AG10803 (cell line): ENCODE data around the gene C3orf20.

Experiments used
- DNase-seq: peaks from one replicate; pipeline ENCODE4 v3.0.0; 2010; ENCODE audit warnings: low read depth
- H3K4me3 ChIP-seq: 2 replicates; pipeline ENCODE4 v1.5.1; 2011; ENCODE audit warnings: mild to moderate bottlenecking, low read length, control low read depth
- CTCF ChIP-seq: conservative IDR thresholded peaks from 2 replicates; pipeline ENCODE4 v1.5.1; 2011; ENCODE audit warnings: mild to moderate bottlenecking, low read length, control low read depth, inconsistent platforms

The C3orf20 gene

DNA sequence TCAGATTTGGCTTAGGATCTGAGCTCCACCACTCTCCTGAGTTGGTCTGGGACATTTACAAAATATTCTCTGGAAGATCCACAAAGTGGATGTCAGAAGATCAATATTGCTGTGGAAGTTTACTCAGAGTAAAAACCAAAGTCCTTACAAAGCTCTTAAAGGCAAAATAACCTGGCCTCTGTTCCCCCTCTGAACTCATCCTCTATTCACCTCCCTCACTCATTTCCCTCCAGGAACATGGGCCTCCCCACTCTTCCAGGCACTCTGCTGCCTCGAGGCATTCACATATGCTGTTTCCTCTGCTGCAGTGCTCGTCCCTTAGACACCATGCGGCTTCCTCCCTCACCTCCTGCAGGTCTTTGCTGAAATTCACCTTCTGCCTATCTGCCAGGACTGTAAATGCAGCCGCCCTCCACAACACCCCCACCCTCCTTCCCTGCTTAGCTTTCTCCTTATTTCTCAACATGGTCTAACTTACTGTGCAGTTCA, 42.5 kb upstream of the C3orf20 start:
- TF ChIP-seq CTCF = no peak
- H3K4me3 ChIP-seq = no peak overlapping the region
- no peak for DNase-seq

- no peak for DNase-seq
- no peak overlapping the region for H3K4me3 ChIP-seq
- TF ChIP-seq CTCF = no peak
Observed at GRCh38 chr3:14633417-14633816, 41.5 kb upstream of the C3orf20 start.

- DNase-seq = peak; percentile 49
- TF ChIP-seq CTCF = peak; percentile 63
- H3K4me3 ChIP-seq = no peak overlapping the region
Observed at GRCh38 chr3:14633819-14634424, 41.0 kb upstream of the C3orf20 start.

GRCh38 chr3:14634763-14635400, 40.1 kb upstream of the C3orf20 start:
- TF ChIP-seq CTCF = no peak
- H3K4me3 ChIP-seq = no peak overlapping the region
- no peak for DNase-seq

DNA sequence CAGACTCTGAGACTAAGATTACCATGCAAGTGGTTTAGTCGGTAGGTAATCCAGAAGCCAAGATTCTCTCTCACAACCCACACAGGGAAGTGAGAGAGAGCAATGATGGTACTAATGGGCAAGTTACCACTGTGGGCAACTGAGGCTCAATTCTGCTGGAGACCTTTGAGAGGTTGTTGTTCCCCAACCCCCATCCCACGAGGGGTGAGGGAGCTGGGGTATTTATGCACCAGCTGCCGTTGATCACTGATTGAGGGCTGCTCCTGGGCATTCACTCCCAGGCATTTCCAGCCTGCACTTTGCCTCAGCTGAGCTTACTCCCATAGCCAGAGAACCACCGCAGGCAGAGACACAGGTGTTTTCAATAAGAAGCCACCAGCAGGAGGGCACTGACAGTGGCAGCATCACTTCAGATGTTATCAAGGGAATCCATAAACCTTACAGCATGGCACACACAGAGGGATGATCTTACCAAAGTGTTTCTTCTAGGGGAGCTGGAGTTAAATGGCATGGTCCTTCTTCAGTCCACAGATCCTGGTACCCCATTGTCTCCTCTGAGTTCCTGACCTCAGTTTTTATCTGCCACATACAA, 38.3 kb upstream of the C3orf20 start:
- DNase-seq = no peak
- H3K4me3 ChIP-seq = no peak overlapping the region
- no peak for TF ChIP-seq CTCF

DNA sequence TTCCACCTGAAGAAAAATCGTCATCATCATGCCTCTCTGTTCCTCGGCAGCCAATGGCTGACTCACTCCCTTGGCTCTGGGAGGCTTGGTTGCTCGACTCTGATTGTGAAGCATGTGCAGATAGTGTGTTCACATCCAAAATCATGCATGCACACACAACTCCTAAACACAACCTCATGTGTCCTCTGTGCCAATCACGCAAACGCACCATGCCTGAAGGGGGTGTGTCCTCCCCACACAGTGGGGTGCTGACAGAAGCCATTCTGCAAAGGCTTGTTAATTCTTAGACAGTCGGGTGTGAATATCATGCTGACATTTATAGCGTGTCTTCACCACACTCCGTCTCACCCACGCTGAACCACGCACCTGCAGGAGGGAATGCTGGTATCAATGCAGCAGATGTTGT, 34.8 kb upstream of the C3orf20 start:
- H3K4me3 ChIP-seq = no peak overlapping the region
- no peak for DNase-seq
- no peak for TF ChIP-seq CTCF

GRCh38 chr3:14640734-14641133, 34.2 kb upstream of the C3orf20 start:
- no peak overlapping the region for H3K4me3 ChIP-seq
- DNase-seq = no peak
- no peak for TF ChIP-seq CTCF
